ENCODE measurements around the gene GNAI1. TPM values are rescaled to one million over a fixed set of nuclear protein-coding genes. Genes with fewer than 3 reads are reported as not detected.

GNAI1 gene
- total RNA-seq, 2 experiments from 2014 or later: 0.50 to 1.1 TPM

- Mint-ChIP-seq H3K9me3 (no peaks in the 10 kb centered on the region), H3K4me3 (no peak overlapping the region), H3K27ac (no peak overlapping the region), H3K4me1 (ENCODE audit: low read depth) (no peaks in the 10 kb centered on the region), H3K27me3 (no peaks in the 10 kb centered on the region), H3K36me3 (no peaks in the 10 kb centered on the region)
- CTCF ChIA-PET: no interaction called here
- POLR2A ChIA-PET: no interaction called here
- intact Hi-C loops (cut with micrococcal nuclease): no loop called here
- DNase-seq: no peak
Observed at GRCh38 chr7:80107278-80107677, 27.4 kb upstream of the GNAI1 start.

GRCh38 chr7:80110376-80110775, 24.3 kb upstream of the GNAI1 start:
- no peaks in the 10 kb centered on the region for H3K9me3 Mint-ChIP-seq
- intact Hi-C loops (cut with micrococcal nuclease): no loop called here
- no peak for DNase-seq
- POLR2A ChIA-PET: no interaction called here
- H3K4me1 Mint-ChIP-seq (ENCODE audit: low read depth): no peaks in the 10 kb centered on the region
- no peak overlapping the region for H3K4me3 Mint-ChIP-seq
- no peak overlapping the region for H3K27ac Mint-ChIP-seq
- H3K27me3 Mint-ChIP-seq: no peaks in the 10 kb centered on the region
- H3K36me3 Mint-ChIP-seq: no peaks in the 10 kb centered on the region
- CTCF ChIA-PET: no interaction called here

- ChIA-PET CTCF (no interaction called here), POLR2A (no interaction called here)
- H3K4me3 Mint-ChIP-seq: no peak overlapping the region
- H3K9me3 Mint-ChIP-seq: no peaks in the 10 kb centered on the region
- H3K36me3 Mint-ChIP-seq: no peaks in the 10 kb centered on the region
- H3K27me3 Mint-ChIP-seq: no peaks in the 10 kb centered on the region
- no peak overlapping the region for H3K27ac Mint-ChIP-seq
- intact Hi-C loops (cut with micrococcal nuclease): no loop called here
- no peak for DNase-seq
- no peaks in the 10 kb centered on the region for H3K4me1 Mint-ChIP-seq (ENCODE audit: low read depth)
Observed at GRCh38 chr7:80114159-80114558, 20.5 kb upstream of the GNAI1 start.

GRCh38 chr7:80124526-80125264, 9.9 kb upstream of the GNAI1 start:
- intact Hi-C loops (cut with micrococcal nuclease): no loop called here
- POLR2A ChIA-PET: no interaction called here

GRCh38 chr7:80127412-80128160, 7.0 kb upstream of the GNAI1 start:
- ChIA-PET CTCF (no interaction called here), POLR2A (no interaction called here)
- DNase-seq: no peak
- intact Hi-C loops (cut with micrococcal nuclease): no loop called here
- Mint-ChIP-seq H3K4me3 (no peak overlapping the region), H3K4me1 (ENCODE audit: low read depth) (no peaks in the 10 kb centered on the region), H3K9me3 (no peaks in the 10 kb centered on the region), H3K36me3 (no peaks in the 10 kb centered on the region), H3K27ac (no peak overlapping the region), H3K27me3 (no peaks in the 10 kb centered on the region)

More at GRCh38 chr7:80124526-80125264, 9.9 kb upstream of the GNAI1 start:
- CTCF ChIA-PET: no interaction called here
- H3K4me1 Mint-ChIP-seq (ENCODE audit: low read depth): no peaks in the 10 kb centered on the region
- H3K27me3 Mint-ChIP-seq: no peaks in the 10 kb centered on the region
- DNase-seq: no peak
- no peak overlapping the region for H3K27ac Mint-ChIP-seq
- H3K36me3 Mint-ChIP-seq: no peaks in the 10 kb centered on the region
- no peaks in the 10 kb centered on the region for H3K9me3 Mint-ChIP-seq
- no peak overlapping the region for H3K4me3 Mint-ChIP-seq

GRCh38 chr7:80128918-80129317, 5.7 kb upstream of the GNAI1 start:
- intact Hi-C loops (cut with micrococcal nuclease): no loop called here
- DNase-seq: no peak
- ChIA-PET CTCF (no interaction called here), POLR2A (no interaction called here)
- no peak overlapping the region for H3K4me3 Mint-ChIP-seq
- peaks cover 11% of the 10 kb centered on the region for H3K27me3 Mint-ChIP-seq
- H3K4me1 Mint-ChIP-seq (ENCODE audit: low read depth): peaks cover 1% of the 10 kb centered on the region
- H3K27ac Mint-ChIP-seq: no peak overlapping the region
- no peaks in the 10 kb centered on the region for H3K36me3 Mint-ChIP-seq
- no peaks in the 10 kb centered on the region for H3K9me3 Mint-ChIP-seq

- Mint-ChIP-seq H3K27me3 (peaks cover 16% of the 10 kb centered on the region), H3K9me3 (no peaks in the 10 kb centered on the region), H3K36me3 (no peaks in the 10 kb centered on the region), H3K4me1 (ENCODE audit: low read depth) (peaks cover 6% of the 10 kb centered on the region), H3K27ac (no peak overlapping the region), H3K4me3 (no peak overlapping the region)
- ChIA-PET CTCF (no interaction called here), POLR2A (no interaction called here)
- DNase-seq: no peak
- intact Hi-C loops (cut with micrococcal nuclease): no loop called here
Observed at GRCh38 chr7:80129785-80130184, 4.8 kb upstream of the GNAI1 start.

- Mint-ChIP-seq H3K36me3 (no peaks in the 10 kb centered on the region), H3K27ac (no peak overlapping the region), H3K4me3 (no peak overlapping the region), H3K27me3 (peaks cover 27% of the 10 kb centered on the region), H3K9me3 (no peaks in the 10 kb centered on the region), H3K4me1 (ENCODE audit: low read depth) (peaks cover 17% of the 10 kb centered on the region)
- POLR2A ChIA-PET: no interaction called here
- DNase-seq: no peak
- intact Hi-C loops (cut with micrococcal nuclease): no loop called here
- CTCF ChIA-PET: no interaction called here
Observed at GRCh38 chr7:80131675-80132435, 2.8 kb upstream of the GNAI1 start.

- H3K36me3 Mint-ChIP-seq: no peaks in the 10 kb centered on the region
- peaks cover 30% of the 10 kb centered on the region for H3K27me3 Mint-ChIP-seq
- no peak overlapping the region for H3K4me3 Mint-ChIP-seq
- CTCF ChIA-PET: no interaction called here
- H3K9me3 Mint-ChIP-seq: no peaks in the 10 kb centered on the region
- no peak for DNase-seq
- H3K27ac Mint-ChIP-seq: no peak overlapping the region
- H3K4me1 Mint-ChIP-seq (ENCODE audit: low read depth): peaks cover 19% of the 10 kb centered on the region
- POLR2A ChIA-PET: no interaction called here
- intact Hi-C loops (cut with micrococcal nuclease): no loop called here
Observed at GRCh38 chr7:80132594-80132993, 2.0 kb upstream of the GNAI1 start.

GRCh38 chr7:80133361-80134114, 1.1 kb upstream of the GNAI1 start:
- Mint-ChIP-seq H3K9me3 (no peaks in the 10 kb centered on the region), H3K36me3 (no peaks in the 10 kb centered on the region), H3K4me1 (ENCODE audit: low read depth) (peaks cover 19% of the 10 kb centered on the region), H3K27ac (no peak overlapping the region), H3K27me3 (peaks cover 32% of the 10 kb centered on the region), H3K4me3 (no peak overlapping the region)
- POLR2A ChIA-PET: no interaction called here
- intact Hi-C loops (cut with micrococcal nuclease): no loop called here
- CTCF ChIA-PET: interaction anchor here (0.5 to 0.6 kb wide), 2 partner anchors 417 to 456 kb away, joined by 3 read pairs; no protein-coding TSS in a partner anchor
- DNase-seq: no peak

- no peak for DNase-seq
- Mint-ChIP-seq H3K4me3 (peak overlapping the region; percentile 7), H3K9me3 (no peaks in the 10 kb centered on the region), H3K27ac (no peak overlapping the region), H3K36me3 (no peaks in the 10 kb centered on the region), H3K27me3 (peaks cover 32% of the 10 kb centered on the region), H3K4me1 (ENCODE audit: low read depth) (peaks cover 19% of the 10 kb centered on the region)
- ChIA-PET POLR2A (no interaction called here), CTCF (interaction anchor here (0.5 kb wide), 1 partner anchor 418 kb away, joined by 3 read pairs; no protein-coding TSS in a partner anchor)
- intact Hi-C loops (cut with micrococcal nuclease): no loop called here
Observed at GRCh38 chr7:80134115-80134535, 506 bp upstream of the GNAI1 start.
